Neural progenitor cell (in vitro differentiated cells): ENCODE measurements around the gene TMEM123.

Experiments
- EZH2phosphoT487 ChIP-seq: fragments of 200-600 bp; sonication (generic); IDR thresholded peaks from 2 replicates; pipeline ENCODE4 v1.6.1; 2017; ENCODE audit warnings: antibody characterized with exemption
- TF ChIP-seq, protein P1 (sequence below): fragments of 200-600 bp; sonication (generic); IDR thresholded peaks from 2 replicates; pipeline ENCODE4 v1.5.1; 2017; ENCODE audit warnings: antibody characterized with exemption, mild to moderate bottlenecking

- no peak for TF ChIP-seq EZH2phosphoT487
- TF ChIP-seq, protein P1, sequence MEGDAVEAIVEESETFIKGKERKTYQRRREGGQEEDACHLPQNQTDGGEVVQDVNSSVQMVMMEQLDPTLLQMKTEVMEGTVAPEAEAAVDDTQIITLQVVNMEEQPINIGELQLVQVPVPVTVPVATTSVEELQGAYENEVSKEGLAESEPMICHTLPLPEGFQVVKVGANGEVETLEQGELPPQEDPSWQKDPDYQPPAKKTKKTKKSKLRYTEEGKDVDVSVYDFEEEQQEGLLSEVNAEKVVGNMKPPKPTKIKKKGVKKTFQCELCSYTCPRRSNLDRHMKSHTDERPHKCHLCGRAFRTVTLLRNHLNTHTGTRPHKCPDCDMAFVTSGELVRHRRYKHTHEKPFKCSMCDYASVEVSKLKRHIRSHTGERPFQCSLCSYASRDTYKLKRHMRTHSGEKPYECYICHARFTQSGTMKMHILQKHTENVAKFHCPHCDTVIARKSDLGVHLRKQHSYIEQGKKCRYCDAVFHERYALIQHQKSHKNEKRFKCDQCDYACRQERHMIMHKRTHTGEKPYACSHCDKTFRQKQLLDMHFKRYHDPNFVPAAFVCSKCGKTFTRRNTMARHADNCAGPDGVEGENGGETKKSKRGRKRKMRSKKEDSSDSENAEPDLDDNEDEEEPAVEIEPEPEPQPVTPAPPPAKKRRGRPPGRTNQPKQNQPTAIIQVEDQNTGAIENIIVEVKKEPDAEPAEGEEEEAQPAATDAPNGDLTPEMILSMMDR, result no peak
Observed at GRCh38 chr11:102489186-102490145, 36.9 kb upstream of the TMEM123 start.
